ENCODE data around the gene ANKRD2. TPM values are rescaled to one million over a fixed set of nuclear protein-coding genes. Genes with fewer than 3 reads are reported as not detected.

Gene ANKRD2
- total RNA-seq, 1 donor from 2014 or later: not detected

GRCh38 chr10:97538411-97538810 lies 34.2 kb upstream of the ANKRD2 start:
- H3K27ac Mint-ChIP-seq (ENCODE audit: unreplicated experiment): peak overlapping the region; percentile 78
- H3K4me3 Mint-ChIP-seq: no peak overlapping the region
- no peak for TF ChIP-seq CTCF (conservative IDR thresholded peaks at IDR 0.05)
- no peak for DNase-seq (ENCODE audit: low read depth, low spot score)
- H3K36me3 Mint-ChIP-seq (ENCODE audit: low read depth): no peaks in the 10 kb centered on the region
- H3K4me1 Mint-ChIP-seq: peaks cover 27% of the 10 kb centered on the region
- no peaks in the 10 kb centered on the region for H3K27me3 Mint-ChIP-seq (ENCODE audit: low read depth)
- H3K9me3 Mint-ChIP-seq: no peaks in the 10 kb centered on the region

GRCh38 chr10:97538839-97539238 lies 33.7 kb upstream of the ANKRD2 start:
- peak overlapping the region; percentile 78 for H3K27ac Mint-ChIP-seq (ENCODE audit: unreplicated experiment)
- H3K4me3 Mint-ChIP-seq: no peak overlapping the region
- peaks cover 30% of the 10 kb centered on the region for H3K4me1 Mint-ChIP-seq
- H3K27me3 Mint-ChIP-seq (ENCODE audit: low read depth): no peaks in the 10 kb centered on the region
- no peak for DNase-seq (ENCODE audit: low read depth, low spot score)
- no peak for TF ChIP-seq CTCF (conservative IDR thresholded peaks at IDR 0.05)
- H3K36me3 Mint-ChIP-seq (ENCODE audit: low read depth): no peaks in the 10 kb centered on the region
- H3K9me3 Mint-ChIP-seq: no peaks in the 10 kb centered on the region

DNA sequence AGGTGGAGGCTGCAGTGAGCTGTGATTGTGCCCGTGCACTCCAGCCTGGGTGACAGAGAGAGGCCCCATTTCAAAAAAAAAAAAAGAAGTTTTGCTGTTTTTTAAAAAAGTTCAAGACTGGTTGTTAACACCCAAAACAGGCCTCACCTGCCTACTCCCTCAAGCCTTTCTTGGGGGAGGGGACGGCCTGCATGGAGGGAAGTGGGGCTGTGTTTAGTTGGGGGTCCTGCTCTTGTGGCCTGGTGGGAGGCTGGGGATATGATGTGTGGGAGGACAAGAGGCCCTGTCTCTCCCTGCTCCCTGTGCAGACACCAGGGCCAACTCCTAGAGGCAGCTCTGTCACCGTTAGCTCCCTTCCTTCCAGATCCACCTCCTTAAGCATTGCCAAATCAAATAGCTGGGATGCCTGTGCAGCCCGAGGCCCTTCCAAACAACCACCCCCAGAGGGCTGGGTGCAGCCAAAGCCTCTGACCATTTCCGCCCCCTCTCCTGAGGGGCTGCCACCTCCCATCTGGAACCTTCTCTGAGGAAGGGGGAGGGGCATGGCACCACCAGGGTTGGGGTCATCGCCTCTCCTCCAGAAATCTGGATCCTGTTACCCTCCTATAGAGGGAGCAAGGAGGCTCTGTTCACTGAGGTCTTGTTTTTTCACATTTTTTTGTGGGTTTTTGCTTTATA lies 32.9 kb upstream of the ANKRD2 start:
- Mint-ChIP-seq H3K27ac (ENCODE audit: unreplicated experiment) (no peak overlapping the region), H3K4me3 (no peak overlapping the region), H3K4me1 (peaks cover 28% of the 10 kb centered on the region), H3K36me3 (ENCODE audit: low read depth) (no peaks in the 10 kb centered on the region), H3K27me3 (ENCODE audit: low read depth) (no peaks in the 10 kb centered on the region), H3K9me3 (no peaks in the 10 kb centered on the region)
- DNase-seq (ENCODE audit: low read depth, low spot score): no peak
- no peak for TF ChIP-seq CTCF (conservative IDR thresholded peaks at IDR 0.05)

DNA sequence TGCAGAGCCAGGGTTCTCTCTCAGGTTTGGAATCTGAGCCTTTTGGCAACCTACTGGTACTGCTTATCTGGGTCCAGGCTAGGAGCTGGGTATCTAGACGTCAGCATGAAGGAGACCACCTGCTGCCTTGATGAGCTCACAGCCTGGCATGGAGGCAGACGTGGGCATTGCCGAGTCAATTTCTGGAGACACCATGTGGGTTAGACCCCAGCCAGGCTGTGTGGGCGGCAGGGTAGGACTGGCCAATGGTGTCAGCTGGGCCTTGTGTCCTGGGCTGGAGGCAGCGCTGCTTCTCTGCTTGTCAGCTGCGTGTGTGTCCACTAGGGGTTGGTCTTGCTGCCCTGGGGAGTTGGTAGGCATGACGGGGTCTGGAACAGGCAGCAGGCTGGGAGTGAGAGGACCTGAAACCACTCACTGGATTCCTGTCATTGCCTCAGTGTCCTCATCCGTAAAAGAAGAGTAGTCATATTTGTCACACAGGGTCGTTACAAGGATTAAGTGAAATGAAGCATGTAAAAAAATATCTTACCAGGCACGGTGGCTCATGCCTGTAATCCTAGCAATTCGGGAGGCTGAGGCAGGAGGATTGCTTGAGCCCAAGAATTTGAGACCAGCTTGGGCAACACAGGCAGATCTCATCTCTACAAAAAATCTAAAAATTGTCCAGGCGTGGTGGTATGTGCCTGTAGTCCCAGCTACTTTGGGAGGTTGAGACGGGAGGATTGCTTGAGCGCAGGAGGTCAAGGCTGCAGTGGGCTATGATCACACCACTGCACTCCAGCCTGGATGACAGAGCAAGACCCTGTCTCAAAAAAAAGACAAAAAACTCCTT lies 31.7 kb upstream of the ANKRD2 start:
- Mint-ChIP-seq H3K36me3 (ENCODE audit: low read depth) (no peaks in the 10 kb centered on the region), H3K4me1 (peaks cover 24% of the 10 kb centered on the region), H3K4me3 (no peak overlapping the region), H3K9me3 (no peaks in the 10 kb centered on the region), H3K27ac (ENCODE audit: unreplicated experiment) (no peak overlapping the region), H3K27me3 (ENCODE audit: low read depth) (no peaks in the 10 kb centered on the region)
- no peak for DNase-seq (ENCODE audit: low read depth, low spot score)
- no peak for TF ChIP-seq CTCF (conservative IDR thresholded peaks at IDR 0.05)

DNA sequence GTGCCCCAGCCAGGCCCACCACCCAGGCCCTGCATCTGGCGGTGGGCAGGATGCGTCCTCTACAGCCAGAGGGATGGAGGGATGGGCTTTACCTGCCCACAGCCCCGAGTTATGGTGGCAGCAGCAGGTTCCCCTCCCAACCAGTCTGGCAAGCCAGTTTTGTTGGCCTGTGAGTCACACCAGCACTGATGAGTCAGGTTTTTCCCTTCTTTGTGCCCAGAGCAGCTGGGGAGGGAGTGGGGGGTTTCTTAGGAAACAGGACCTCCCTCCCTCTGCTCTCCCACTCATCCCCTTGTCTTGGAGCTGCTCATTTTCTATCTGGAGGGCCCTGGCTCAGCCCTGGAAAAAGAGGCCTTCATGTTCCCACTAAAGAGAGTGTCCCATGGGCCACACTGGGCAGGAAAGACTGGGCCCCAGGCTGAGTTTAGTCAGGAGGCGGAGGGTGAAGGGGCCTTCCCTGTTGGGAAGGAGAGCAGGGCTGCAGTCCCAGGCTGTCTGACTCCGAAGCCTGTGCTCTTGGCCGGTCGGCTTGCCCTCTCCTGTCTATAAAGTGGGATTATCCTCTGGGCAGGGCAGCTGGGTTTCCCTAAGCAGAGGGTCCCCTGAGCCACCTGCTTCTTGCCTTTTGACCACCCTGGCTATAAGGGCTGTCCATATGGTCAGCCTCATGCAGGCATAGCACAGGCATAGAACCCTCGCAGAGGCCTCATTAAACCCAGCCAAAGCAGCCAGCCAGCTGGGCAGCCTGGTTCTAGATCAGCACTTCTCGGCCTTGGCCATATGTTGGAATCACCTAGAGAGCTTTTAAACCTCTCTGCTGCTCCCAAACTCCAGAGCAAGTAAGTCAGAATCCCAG lies 30.2 kb upstream of the ANKRD2 start:
- peaks cover 31% of the 10 kb centered on the region for H3K4me1 Mint-ChIP-seq
- H3K27ac Mint-ChIP-seq (ENCODE audit: unreplicated experiment): peak overlapping the region; percentile 90
- H3K9me3 Mint-ChIP-seq: no peaks in the 10 kb centered on the region
- no peak for DNase-seq (ENCODE audit: low read depth, low spot score)
- H3K27me3 Mint-ChIP-seq (ENCODE audit: low read depth): no peaks in the 10 kb centered on the region
- TF ChIP-seq CTCF (conservative IDR thresholded peaks at IDR 0.05): no peak
- no peak overlapping the region for H3K4me3 Mint-ChIP-seq
- H3K36me3 Mint-ChIP-seq (ENCODE audit: low read depth): no peaks in the 10 kb centered on the region
